Psoas muscle (tissue), 8 donors: Measurements from ENCODE around the gene TBL2. TPM values are rescaled to one million over a fixed set of nuclear protein-coding genes. Genes with fewer than 3 reads are reported as not detected.
A peak's percentile ranks its signal among the peaks of the same experiment; 100 is the strongest.

Experiments
- ATAC-seq, 4 donors: fragments of 200-7000 bp; cut with Tn5 transposase; one replicate each; pipeline ENCODE4 v1.9.1; 2020; ENCODE audit warnings: moderate library complexity in 3 of 4, mild to moderate bottlenecking in 2 of 4
- DNase-seq, 2 donors: peaks; one replicate each; pipeline ENCODE4 v3.0.0-alpha.2; 2020
- H3K27ac ChIP-seq: fragments of 200-600 bp; one replicate; pipeline ENCODE4 v1.8.0; 2022
- H3K27me3 ChIP-seq, 3 donors: fragments of 200-600 bp in 1 of 3; one replicate each; pipeline versions ENCODE4 v1.6.1 to v1.8.0; 2013 to 2022; ENCODE audit warnings: low read length in 2 of 3, mild to moderate bottlenecking in 2 of 3, moderate library complexity in 1 of 3; ENCODE audit not compliant: insufficient read depth in 3 of 3
- H3K36me3 ChIP-seq, 2 donors: fragments of 200-600 bp in 1 of 2; one replicate each; pipeline versions ENCODE4 v1.6.1 to v1.8.0; 2013 to 2022; ENCODE audit warnings: low read depth in 1 of 2, mild to moderate bottlenecking in 1 of 2, moderate library complexity in 1 of 2; ENCODE audit not compliant: insufficient read depth in 1 of 2
- H3K4me1 ChIP-seq: fragments of 200-600 bp; one replicate; pipeline ENCODE4 v1.8.0; 2022
- H3K4me3 ChIP-seq: fragments of 200-600 bp; one replicate; pipeline ENCODE4 v1.8.0; 2022; ENCODE audit warnings: mild to moderate bottlenecking
- H3K9me3 ChIP-seq: fragments of 200-600 bp; one replicate; pipeline ENCODE4 v1.8.0; 2022
- WGBS, 3 donors: extraction: QIAGEN DNeasy Blood & Tissue Kit; methylation state at CpG; one replicate each; pipeline versions ENCODE4 v1.1.6 to v1.1.7; 2013; 5-methylcytosine and 5-hydroxymethylcytosine counted together
- intact Hi-C, 2 donors: fragments of 100-400 bp; cut with DNase I; formaldehyde crosslinking; loops; one replicate each; pipeline versions ENCODE4 v1.11.0 to v1.14.2; 2022
- polyA plus RNA-seq, 3 donors: library from polyadenylated mRNA; stranded (reverse); fragments of 200-250 nt; gene quantifications; one replicate each; pipeline ENCODE4 v1.2.3, GENCODE V29; 2013
- total RNA-seq, 4 donors: library from RNA; stranded (reverse); fragmentation: NEBNext Ultra II Directional in 2 of 4; extraction: Animal tissue kit (Norgen Biotek cat#: 25700) in 2 of 4; gene quantifications; one replicate each; pipeline versions ENCODE4 v1.2.1 to v1.2.4, GENCODE V29; 2021 to 2023
- TF ChIP-seq, protein P1 (sequence below): fragments of 200-600 bp; IDR thresholded peaks from one replicate; pipeline ENCODE4 v1.8.0; 2022; ENCODE audit warnings: antibody characterized with exemption
- donor health status: healthy with polysubstance abuse.
- donor health status: DM: no; HTN: no; CAD: no; lungs with moderate emphysema.
- donor health status: Bipolar disorder and iron deficiency.
- donor health status: healthy.
- donor health status: DM: yes; HTN: yes; CAD: no.
- donor health status: DM: no; HTN: no; CAD: no.
- donor health status: DM: no; HTN: no; CAD: no.
- donor health status: DM: yes; HTN: yes; CAD: no.

The TBL2 gene
- total and polyA plus RNA-seq, 7 donors: 8.1 to 16.1 (median 11.3) TPM

DNA sequence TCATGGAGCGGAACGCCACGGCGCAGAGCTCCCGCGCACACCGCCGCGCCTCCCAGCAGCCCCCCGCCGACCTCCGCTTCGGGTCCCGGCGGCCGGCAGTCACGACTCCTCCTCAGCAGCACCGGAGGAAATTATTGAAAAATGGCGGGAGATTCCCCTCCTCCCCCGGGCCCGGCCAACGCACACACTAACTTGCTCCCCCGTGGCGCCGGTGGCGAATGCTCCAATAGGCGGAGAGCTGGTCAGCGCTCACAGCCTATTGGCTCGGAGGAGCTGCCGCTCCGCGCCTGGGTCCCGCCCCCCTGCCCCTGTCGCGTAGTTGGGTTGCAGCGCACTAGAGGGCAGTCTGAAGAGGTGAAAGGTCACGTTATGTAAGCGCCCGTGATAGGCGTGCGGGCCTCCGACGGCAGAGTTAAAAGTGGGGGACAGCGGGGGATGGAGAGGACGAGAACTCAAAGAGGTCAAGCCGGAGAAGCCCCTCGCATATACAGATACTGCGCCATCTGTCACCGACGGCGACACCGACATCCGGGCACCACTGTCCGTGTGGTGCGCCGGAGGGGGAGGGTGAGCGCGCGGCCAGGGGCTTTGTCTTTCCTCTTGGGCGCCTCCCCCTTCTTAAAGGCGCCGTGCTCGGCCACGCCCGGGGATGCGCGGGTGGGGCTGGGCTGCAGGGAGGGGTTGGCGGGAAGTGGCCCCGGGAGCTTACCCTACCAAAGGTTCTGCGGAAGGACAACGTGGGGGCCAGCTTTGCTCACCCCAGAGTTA lies 56.1 kb downstream of the TBL2 start, which contains the start of gene BAZ1B:
Gene BAZ1B (minus strand): TSS at position 189 of the 768 bp plus-strand sequence. CDS start 360 bp downstream, outside the sequence.
- peak within 1 kb of the TSS; percentile 81 for H3K4me3 ChIP-seq
- WGBS, 3 donors: 0% methylated on average over 61 to 71 of the region's 71 CpGs
- TF ChIP-seq, protein P1, sequence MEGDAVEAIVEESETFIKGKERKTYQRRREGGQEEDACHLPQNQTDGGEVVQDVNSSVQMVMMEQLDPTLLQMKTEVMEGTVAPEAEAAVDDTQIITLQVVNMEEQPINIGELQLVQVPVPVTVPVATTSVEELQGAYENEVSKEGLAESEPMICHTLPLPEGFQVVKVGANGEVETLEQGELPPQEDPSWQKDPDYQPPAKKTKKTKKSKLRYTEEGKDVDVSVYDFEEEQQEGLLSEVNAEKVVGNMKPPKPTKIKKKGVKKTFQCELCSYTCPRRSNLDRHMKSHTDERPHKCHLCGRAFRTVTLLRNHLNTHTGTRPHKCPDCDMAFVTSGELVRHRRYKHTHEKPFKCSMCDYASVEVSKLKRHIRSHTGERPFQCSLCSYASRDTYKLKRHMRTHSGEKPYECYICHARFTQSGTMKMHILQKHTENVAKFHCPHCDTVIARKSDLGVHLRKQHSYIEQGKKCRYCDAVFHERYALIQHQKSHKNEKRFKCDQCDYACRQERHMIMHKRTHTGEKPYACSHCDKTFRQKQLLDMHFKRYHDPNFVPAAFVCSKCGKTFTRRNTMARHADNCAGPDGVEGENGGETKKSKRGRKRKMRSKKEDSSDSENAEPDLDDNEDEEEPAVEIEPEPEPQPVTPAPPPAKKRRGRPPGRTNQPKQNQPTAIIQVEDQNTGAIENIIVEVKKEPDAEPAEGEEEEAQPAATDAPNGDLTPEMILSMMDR: no peak
- H3K36me3 ChIP-seq: peaks cover 0 to 6% of the 10 kb centered on the region in 2 donors
- intact Hi-C loops: loop anchor here in 1 of 2 donors (5.0 kb wide), 1 partner anchor 35 kb away; the partner anchor contains the start of gene BCL7B
- peak within 1 kb of the TSS; percentile 96 for H3K27ac ChIP-seq
- DNase-seq (peak; percentile 99), ATAC-seq (peak; percentile 98 to 99 (median 98))
- no peaks in the 10 kb centered on the region for H3K9me3 ChIP-seq
- H3K27me3 ChIP-seq: no peaks in the 10 kb centered on the region
- H3K4me1 ChIP-seq: peaks cover 30% of the 10 kb centered on the region

DNA sequence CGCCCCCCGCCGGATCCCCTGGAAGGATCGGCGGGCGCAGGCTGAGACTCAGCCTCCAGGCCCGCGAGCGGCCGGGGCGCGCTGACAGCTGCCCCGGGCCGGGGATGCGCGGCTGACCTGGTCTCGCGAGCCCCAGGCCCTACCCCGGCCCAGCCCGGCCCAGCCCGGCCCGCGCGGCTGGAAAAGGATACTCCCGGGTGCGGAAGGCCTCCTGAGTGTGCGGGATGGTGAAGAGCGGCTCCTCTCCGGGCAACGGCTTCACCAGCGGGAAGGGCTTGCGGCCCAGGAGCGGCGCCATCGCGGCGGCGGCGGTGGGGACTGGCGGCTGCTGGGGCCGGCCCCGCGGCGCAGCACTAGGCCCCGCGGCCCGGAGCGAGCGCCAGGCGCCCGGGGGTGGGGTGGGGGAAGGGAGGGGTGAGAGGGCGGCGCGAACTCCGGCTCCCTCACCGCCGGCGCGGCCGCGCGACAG lies 56.7 kb downstream of the TBL2 start:
- intact Hi-C loops: loop anchor here (2.0 to 5.0 kb wide), 2 partner anchors 35 to 36 kb away; partner anchors contain the start of gene BCL7B (in 2 of the 2)
- H3K4me3 ChIP-seq: peak overlapping the region; percentile 81
- peak; percentile 74 to 85 for DNase-seq

DNA sequence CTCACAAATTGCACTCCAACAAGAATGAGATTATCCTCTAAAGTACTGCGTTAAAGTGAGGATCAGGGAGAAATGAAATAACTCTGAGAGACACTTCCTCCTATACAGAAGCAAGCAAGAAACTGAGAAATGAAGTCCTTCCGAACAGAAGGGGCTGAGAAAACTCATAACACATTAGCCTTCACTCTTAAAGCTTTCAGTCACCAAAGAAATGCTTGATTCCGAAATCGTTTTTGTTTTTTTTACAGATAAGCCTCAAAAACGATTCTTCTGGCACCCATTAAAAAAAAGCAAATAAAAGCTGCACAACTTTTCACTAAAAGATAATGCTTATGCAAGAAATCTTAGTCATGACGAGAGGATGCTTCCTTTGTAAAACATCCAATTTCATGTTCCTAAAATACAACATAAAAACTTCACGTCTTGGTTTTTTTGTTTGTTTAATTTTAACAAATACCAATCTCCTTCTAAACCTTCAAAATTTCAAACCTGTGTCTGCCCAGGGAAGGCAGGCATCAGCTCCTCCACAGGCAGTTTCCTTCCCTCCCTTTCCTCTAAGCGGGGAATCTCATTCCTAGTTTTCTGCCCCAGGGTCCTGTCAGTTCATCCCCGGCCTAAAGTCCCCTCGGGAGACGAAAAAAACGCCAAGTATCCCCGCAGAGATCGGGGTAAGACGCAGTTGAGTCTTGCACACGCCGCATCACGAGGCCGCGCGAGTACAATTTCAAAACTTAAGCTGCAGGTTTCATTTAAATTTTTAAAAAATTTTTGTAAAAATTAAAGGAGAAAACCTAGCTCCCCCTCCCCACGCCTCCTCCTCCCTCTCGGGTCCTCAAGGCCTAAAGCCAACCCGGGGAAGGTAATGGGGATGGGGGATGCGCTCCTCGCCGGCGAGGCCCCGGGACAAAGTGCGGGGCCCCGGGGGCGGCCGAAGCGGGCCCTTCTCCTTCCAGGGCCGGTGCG lies 57.4 kb downstream of the TBL2 start:
- DNase-seq: no peak
- intact Hi-C loops: loop anchor here (2.0 to 5.0 kb wide), 2 partner anchors 36 kb away; partner anchors contain the start of gene BCL7B (in 2 of the 2)

More for the DNA sequence above, 56.7 kb downstream of the TBL2 start:
- no peaks in the 10 kb centered on the region for H3K27me3 ChIP-seq
- TF ChIP-seq, protein P1: no peak
- peak overlapping the region; percentile 96 for H3K27ac ChIP-seq
- H3K4me1 ChIP-seq: peaks cover 36% of the 10 kb centered on the region
- 0 to 1% (median 0%) methylated on average over 18 to 62 of the region's 62 CpGs for WGBS, 3 donors
- H3K9me3 ChIP-seq: no peaks in the 10 kb centered on the region
- peaks cover 3 to 12% of the 10 kb centered on the region in 2 donors for H3K36me3 ChIP-seq
- peak; percentile 75 to 80 (median 76) for ATAC-seq

More for the DNA sequence above, 57.4 kb downstream of the TBL2 start:
- H3K27ac ChIP-seq: peak overlapping the region; percentile 96
- TF ChIP-seq, protein P1: no peak
- no peaks in the 10 kb centered on the region for H3K9me3 ChIP-seq
- peak overlapping the region; percentile 81 for H3K4me3 ChIP-seq
- no peak for ATAC-seq
- no peaks in the 10 kb centered on the region for H3K27me3 ChIP-seq
- peaks cover 5 to 19% of the 10 kb centered on the region in 2 donors for H3K36me3 ChIP-seq
- 1 to 3% (median 1%) methylated on average over 36 of the region's 36 CpGs for WGBS, 3 donors
- peaks cover 36% of the 10 kb centered on the region for H3K4me1 ChIP-seq
